ENCODE data around the gene ZNF362.

ZNF362 gene

DNA sequence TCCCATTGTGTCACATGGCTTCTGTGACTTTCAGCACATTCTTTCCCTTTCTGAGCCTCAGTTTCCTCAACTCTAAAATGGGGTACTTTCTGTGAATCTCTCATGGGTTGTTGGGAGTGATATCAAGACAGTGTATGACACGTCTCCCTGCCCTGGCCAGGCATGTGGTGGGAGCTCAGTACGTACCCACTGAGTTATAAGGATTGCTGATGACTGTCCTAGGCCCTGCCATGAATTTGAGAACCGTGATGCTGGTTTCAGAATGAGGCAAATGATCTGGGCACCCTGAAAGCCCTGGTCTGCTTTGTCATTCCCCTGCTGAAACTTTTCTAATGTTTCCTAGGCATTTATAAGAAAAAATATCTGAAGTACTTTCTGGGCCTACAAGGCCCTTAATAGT is 3.6 kb downstream of the ZNF362 start:
- no peaks in the 10 kb centered on the region for H3K27me3 ChIP-seq (replicated peaks; ENCODE audit: control insufficient read depth, insufficient read depth, low read length)
- H3K4me3 ChIP-seq (replicated peaks; ENCODE audit: low read depth, low read length): no peak overlapping the region
- H3K36me3 ChIP-seq (ENCODE audit: control insufficient read depth, insufficient read depth, low read length): no peaks in the 10 kb centered on the region
- TF ChIP-seq, protein P1, sequence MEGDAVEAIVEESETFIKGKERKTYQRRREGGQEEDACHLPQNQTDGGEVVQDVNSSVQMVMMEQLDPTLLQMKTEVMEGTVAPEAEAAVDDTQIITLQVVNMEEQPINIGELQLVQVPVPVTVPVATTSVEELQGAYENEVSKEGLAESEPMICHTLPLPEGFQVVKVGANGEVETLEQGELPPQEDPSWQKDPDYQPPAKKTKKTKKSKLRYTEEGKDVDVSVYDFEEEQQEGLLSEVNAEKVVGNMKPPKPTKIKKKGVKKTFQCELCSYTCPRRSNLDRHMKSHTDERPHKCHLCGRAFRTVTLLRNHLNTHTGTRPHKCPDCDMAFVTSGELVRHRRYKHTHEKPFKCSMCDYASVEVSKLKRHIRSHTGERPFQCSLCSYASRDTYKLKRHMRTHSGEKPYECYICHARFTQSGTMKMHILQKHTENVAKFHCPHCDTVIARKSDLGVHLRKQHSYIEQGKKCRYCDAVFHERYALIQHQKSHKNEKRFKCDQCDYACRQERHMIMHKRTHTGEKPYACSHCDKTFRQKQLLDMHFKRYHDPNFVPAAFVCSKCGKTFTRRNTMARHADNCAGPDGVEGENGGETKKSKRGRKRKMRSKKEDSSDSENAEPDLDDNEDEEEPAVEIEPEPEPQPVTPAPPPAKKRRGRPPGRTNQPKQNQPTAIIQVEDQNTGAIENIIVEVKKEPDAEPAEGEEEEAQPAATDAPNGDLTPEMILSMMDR (IDR thresholded peaks at IDR 0.05; ENCODE audit: insufficient read depth, low read length, poor library complexity, severe bottlenecking): no peak
- DNase-seq (ENCODE audit: extremely low read depth, insufficient read length): no peak

- DNase-seq (ENCODE audit: extremely low read depth, insufficient read length): no peak
- no peaks in the 10 kb centered on the region for H3K27me3 ChIP-seq (replicated peaks; ENCODE audit: control insufficient read depth, insufficient read depth, low read length)
- no peak overlapping the region for H3K4me3 ChIP-seq (replicated peaks; ENCODE audit: low read depth, low read length)
- H3K36me3 ChIP-seq (ENCODE audit: control insufficient read depth, insufficient read depth, low read length): no peaks in the 10 kb centered on the region
- TF ChIP-seq, protein P1 (IDR thresholded peaks at IDR 0.05; ENCODE audit: insufficient read depth, low read length, poor library complexity, severe bottlenecking): no peak
Observed at GRCh38 chr1:33260439-33260838, 4.1 kb downstream of the ZNF362 start.

- no peaks in the 10 kb centered on the region for H3K27me3 ChIP-seq (replicated peaks; ENCODE audit: control insufficient read depth, insufficient read depth, low read length)
- TF ChIP-seq, protein P1 (IDR thresholded peaks at IDR 0.05; ENCODE audit: insufficient read depth, low read length, poor library complexity, severe bottlenecking): no peak
- no peaks in the 10 kb centered on the region for H3K36me3 ChIP-seq (ENCODE audit: control insufficient read depth, insufficient read depth, low read length)
Observed at GRCh38 chr1:33261344-33261743, 5.1 kb downstream of the ZNF362 start.

DNA sequence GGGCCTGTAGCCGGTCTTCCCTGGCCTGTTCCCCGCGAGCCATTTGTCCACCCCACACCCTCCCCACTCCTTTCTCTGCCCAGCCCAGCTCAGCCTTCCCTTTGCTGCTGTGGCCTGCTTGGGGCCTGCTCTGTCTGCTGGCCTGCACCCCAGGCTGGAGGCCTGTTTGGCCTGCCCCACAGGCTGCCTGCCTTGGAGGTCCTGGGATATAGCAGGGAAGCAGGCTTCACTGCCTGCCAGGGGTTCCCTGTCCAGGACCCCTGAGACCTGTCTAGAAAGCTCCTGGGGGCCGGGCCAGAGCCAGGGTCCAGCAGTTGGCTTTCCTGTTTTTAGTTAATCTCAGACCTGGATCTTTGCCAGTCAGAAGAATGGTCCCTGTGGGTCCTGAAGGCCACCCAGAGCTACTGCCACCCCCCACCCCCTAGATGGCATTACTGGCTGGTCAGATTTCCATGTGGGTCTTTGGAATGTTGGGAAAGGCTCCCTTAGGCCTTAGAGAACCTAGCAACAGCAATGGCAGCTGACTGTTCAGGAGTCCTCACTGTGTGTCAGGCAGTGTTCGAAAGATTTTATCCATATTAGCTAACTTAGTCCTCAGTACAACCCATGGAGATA is 7.7 kb downstream of the ZNF362 start:
- Histone ChIP-seq H3K36me3 (ENCODE audit: control insufficient read depth, insufficient read depth, low read length) (no peaks in the 10 kb centered on the region), H3K4me3 (replicated peaks; ENCODE audit: low read depth, low read length) (no peak overlapping the region), H3K27me3 (replicated peaks; ENCODE audit: control insufficient read depth, insufficient read depth, low read length) (no peaks in the 10 kb centered on the region)
- no peak for DNase-seq (ENCODE audit: extremely low read depth, insufficient read length)
- TF ChIP-seq, protein P1 (IDR thresholded peaks at IDR 0.05; ENCODE audit: insufficient read depth, low read length, poor library complexity, severe bottlenecking): no peak

More at GRCh38 chr1:33261344-33261743, 5.1 kb downstream of the ZNF362 start:
- H3K4me3 ChIP-seq (replicated peaks; ENCODE audit: low read depth, low read length): no peak overlapping the region
- no peak for DNase-seq (ENCODE audit: extremely low read depth, insufficient read length)

GRCh38 chr1:33265780-33266605 is 9.7 kb downstream of the ZNF362 start:
- no peak overlapping the region for H3K4me3 ChIP-seq (replicated peaks; ENCODE audit: low read depth, low read length)
- DNase-seq (ENCODE audit: extremely low read depth, insufficient read length): no peak
- no peaks in the 10 kb centered on the region for H3K36me3 ChIP-seq (ENCODE audit: control insufficient read depth, insufficient read depth, low read length)
- TF ChIP-seq, protein P1 (IDR thresholded peaks at IDR 0.05; ENCODE audit: insufficient read depth, low read length, poor library complexity, severe bottlenecking): no peak
- H3K27me3 ChIP-seq (replicated peaks; ENCODE audit: control insufficient read depth, insufficient read depth, low read length): no peaks in the 10 kb centered on the region

Measured in GM06990 (cell line).